Activated T-cell treated with anti-CD3 and anti-CD28 coated beads for 24 hours (primary cell): ENCODE data around the gene XPOT.
A peak's percentile ranks its signal among the peaks of the same experiment; 100 is the strongest.

Source experiments
- DNase-seq: peaks from one replicate; pipeline ENCODE4 v3.0.0-alpha.2; 2020; ENCODE audit warnings: low read depth

XPOT gene

DNA sequence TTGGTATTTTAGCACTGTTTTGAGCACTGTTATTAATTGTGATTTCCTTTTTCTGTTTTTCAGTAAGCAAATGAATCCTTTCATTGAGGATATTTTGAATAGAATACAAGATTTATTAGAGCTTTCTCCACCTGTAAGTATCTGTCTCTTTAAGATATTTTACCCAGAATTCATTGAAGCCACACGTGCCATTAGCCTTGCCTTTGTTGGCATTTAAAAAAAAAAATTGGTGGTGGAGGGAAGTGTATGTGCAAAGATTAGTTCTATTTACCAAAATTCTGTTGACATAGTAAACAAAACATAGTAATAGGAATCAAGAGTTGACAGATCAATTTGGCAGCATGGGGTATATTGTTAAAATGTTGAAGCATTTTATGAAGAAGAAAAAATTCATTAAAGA lies 23.8 kb downstream of the XPOT start:
- DNase-seq, result no peak

DNA sequence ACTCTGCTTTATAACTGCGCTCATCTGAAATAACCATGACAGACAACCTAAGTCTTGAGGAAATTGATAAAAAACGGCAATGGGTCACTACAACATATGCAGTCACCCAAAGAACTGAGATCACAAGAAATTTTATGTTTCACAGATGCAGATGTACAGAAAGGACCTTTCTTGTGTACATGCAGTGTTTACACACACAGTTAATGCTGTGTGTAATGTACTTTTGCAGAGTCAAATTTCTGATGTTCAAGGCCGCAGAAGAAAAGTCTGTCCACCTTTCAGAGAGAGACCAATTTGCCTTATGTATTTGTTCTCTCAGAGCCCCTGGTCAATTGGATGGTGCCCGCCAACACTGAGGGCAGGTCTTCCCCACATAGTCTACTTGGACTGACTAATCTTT lies 24.8 kb downstream of the XPOT start:
- DNase-seq, result no peak

GRCh38 chr12:64430886-64431285 lies 26.7 kb downstream of the XPOT start:
- DNase-seq, result no peak

GRCh38 chr12:64431791-64432190 lies 27.6 kb downstream of the XPOT start:
- no peak for DNase-seq

DNA sequence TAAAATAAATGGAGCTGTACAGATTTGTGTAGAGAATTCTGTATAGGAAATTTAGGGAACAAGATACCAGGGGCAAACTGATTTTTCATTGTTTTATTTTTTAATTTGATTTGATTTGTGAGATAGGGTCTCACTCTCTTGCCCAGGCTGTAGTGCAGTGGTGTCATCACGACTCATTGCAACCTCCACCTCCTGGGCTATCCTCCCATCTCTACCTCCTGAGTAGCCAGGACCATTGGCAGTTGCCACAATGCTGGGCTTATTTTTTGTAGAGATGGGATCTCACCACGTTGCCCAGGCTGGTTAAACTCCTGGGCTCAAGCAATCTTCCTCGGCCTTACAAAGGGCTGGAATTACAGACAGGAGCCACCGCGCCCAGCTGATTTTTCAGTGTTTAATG lies 29.7 kb downstream of the XPOT start:
- DNase-seq, result no peak

GRCh38 chr12:64440100-64440499 lies 35.9 kb downstream of the XPOT start:
- no peak for DNase-seq

DNA sequence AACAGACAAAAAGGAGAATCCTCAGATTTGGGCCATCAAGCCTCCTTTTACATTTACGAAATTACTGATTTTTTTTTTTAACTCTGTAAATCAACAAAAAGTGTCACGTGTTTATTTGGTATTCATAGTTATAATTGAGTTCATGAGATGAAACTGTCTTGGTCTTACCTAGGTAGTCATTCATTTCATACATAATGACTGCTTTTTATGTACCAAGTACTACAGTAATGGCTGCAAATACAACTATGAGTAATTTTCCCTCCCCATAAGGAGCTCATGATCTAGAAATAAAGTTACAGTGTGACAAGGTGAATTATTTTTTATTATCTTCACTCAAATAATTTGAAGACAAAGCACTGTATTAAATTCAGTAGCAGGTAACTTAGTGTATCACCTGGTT lies 41.3 kb downstream of the XPOT start:
- DNase-seq, result no peak

DNA sequence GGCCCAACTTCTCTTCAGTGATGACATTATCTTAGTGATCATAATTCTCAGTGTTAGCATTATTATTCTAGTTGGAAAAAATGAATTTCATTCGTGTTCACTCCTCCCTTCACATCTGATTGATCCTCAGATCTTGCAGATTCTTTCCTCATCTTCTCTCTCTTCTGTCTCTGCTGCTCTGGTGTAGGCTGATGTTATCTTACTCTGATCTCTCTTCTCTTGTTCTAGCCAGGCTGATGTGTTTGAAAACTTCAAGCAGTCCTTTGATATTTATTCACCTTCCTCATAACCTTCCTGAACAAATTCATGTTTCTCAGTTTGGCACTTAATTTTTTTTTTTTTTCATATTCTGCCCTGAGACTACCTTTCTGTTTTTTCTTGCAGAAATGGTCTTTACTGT lies 42.1 kb downstream of the XPOT start:
- no peak for DNase-seq

GRCh38 chr12:64450057-64450640 lies 46.0 kb downstream of the XPOT start:
- DNase-seq, result no peak

DNA sequence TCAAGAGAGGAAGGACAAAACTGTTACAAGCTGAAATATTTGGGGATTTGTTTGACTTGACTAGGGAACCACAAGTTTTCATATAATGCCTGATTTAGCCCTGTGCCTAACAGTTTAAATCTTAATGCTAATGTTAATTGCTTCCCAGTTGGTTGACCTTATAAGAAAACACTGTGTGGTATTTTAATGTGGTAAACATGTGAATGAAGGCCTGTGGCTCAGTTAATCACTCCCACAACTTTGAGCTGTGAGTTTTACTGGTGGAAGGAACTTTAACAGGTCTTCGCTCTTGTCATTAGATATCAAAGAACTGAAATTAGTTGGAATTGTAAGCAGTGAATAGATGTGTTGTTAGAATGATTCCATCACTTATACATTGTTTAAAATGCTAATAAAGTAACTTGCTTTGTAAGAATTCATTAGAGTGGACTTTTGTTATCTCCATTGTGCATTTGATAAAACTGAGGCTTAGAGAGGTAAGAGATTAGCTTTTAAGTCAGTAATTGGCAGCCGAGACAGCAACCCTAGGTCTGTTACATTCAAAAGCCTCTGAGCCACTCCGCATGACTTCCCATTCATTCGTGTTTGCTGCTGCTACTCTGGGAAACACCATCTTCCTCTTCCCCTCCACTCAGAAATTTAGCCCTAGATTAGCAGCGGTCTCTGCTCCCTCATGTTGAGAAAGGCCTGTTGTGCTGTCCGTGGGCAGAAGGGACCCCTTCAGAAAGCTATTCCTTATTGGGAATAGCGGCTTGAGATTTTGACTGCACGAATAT lies 46.7 kb downstream of the XPOT start:
- no peak for DNase-seq

- DNase-seq, result peak; percentile 61
Measured at GRCh38 chr12:64451687-64452558, 47.7 kb downstream of the XPOT start, which contains the start of gene TBK1. Gene TBK1, plus strand, starts transcription at chr12:64452120. Its CDS starts 3,751 bp downstream, at chr12:64455871.

DNA sequence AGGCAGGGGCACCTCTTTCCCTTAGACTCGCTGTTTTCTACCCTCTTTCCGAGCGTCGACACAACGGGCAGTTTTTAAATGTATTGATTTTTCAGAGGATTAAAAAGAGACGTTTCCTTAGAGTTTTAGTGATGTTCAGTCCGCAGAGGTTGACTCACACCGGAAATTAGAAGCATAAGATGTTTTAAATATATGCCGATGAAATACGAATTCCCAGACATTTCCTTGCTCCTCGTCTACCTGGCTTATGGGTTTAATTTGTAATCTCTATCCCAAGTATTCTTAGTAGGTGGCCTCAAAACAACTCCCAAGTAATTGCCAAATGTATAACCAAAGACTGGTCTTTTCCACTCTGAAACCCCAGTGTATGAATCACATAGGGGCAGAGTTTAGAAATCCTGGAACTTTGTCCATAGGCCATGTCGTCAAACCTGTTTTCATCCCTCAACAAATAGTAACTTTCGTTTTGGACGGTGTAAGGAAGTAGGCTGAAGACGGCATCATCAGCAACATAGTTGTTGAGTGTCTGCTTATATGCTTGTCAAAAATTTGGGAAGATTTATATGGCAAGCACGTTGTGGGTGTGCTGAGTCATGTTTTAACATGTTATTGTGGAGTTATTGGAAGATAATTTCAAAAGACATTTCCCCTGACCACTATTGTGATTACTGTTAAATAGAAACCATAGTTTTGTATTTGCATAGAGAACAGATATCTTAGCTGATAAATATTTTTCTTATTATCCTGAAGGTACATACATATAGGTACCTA lies 48.6 kb downstream of the XPOT start:
- DNase-seq, result no peak

DNA sequence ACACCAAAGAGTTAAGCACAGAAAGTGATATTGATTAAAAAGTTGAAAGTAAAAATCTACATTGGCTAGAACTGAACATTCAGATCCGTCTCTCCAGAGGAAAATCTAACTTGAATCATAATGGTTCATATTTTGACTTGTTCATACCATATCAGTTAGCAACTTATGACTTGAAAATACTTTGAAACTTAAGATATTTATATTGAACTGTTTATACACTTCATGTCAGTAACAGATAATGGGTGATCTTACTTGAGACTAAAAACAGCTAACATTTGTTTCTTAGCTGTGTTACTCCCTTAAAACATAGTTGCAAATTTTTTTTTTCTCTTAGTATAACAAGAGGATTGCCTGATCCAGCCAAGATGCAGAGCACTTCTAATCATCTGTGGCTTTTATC lies 51.3 kb downstream of the XPOT start:
- no peak for DNase-seq

- DNase-seq, result no peak
Measured at GRCh38 chr12:64456119-64456518, 51.9 kb downstream of the XPOT start.

DNA sequence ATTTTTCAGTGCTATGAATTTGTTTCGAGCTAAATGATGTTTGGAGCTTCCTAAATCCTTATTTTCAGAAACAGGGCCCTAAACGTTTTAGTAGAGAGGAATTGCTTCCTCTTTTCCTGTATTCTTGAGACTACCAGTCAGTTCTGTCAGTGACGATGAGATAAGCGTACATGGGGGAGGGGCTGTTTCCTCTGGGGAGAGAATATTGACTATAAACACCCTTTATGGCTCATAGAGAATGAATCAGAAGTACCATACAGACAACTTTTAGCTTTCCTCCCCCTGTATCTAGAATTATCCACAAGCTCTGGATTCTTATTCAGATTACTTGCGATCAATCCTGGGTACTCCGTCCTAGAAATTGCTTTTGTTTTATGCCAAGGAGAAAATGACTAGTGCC lies 52.8 kb downstream of the XPOT start:
- DNase-seq, result no peak

DNA sequence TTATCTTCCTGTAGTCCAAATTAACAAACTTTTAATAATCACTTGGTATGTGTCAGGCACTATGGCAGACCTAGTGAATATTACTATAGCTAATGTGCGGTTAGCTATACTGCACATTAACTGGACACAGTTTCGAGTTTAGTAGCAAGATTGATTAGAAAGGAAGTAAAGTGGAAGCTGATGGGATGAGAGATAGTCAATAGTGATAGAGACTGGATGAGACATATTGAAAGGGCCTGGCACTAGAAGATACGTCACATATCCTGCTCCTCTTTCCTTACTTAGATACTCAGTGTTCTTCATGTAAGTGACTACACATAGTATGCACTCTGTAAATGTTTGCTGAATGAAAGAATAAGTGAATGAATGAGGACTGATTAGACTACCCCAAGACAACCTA lies 53.3 kb downstream of the XPOT start:
- DNase-seq, result no peak

- DNase-seq, result no peak
Measured at GRCh38 chr12:64457923-64458322, 53.7 kb downstream of the XPOT start.

- no peak for DNase-seq
Measured at GRCh38 chr12:64459394-64459891, 55.3 kb downstream of the XPOT start.

- DNase-seq, result no peak
Measured at GRCh38 chr12:64461634-64462414, 57.6 kb downstream of the XPOT start.

GRCh38 chr12:64466178-64466577 lies 62.0 kb downstream of the XPOT start:
- DNase-seq, result no peak

- DNase-seq, result no peak
Measured at GRCh38 chr12:64468966-64469365, 64.8 kb downstream of the XPOT start.
